HG02678 (cell line): Measurements from ENCODE around the gene NEU3.
"Not testable (repeated sequence)": the region's sequence is repeated elsewhere in the genome, so short reads cannot be mapped to it uniquely, and the experiment has no call there.

Experiments used
- ATAC-seq: cut with Tn5 transposase; IDR thresholded peaks from one replicate; pipeline ENCODE4 v1.9.1; 2021; ENCODE audit warnings: mild to moderate bottlenecking, moderate library complexity; ENCODE audit not compliant: unreplicated experiment

Gene NEU3

DNA sequence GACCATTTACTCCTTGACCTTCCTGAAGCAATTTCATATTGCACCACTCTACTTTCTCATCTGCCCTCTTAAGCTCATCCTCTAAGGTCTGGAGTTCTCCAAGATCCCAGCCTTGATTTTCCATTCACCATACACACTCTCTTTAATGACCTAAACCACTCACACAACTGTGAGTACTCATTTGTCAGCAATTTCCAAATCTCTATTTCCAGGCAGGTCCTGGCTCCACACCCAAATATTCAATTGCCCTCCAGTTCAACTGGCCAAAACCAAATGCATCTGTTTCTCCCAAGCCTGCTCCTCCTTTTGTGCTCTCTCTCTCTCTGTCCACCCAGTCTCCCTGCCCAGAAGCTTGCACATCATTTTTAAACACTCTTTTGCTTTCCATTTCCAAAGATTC lies 39.6 kb downstream of the NEU3 start:
- ATAC-seq = no peak

DNA sequence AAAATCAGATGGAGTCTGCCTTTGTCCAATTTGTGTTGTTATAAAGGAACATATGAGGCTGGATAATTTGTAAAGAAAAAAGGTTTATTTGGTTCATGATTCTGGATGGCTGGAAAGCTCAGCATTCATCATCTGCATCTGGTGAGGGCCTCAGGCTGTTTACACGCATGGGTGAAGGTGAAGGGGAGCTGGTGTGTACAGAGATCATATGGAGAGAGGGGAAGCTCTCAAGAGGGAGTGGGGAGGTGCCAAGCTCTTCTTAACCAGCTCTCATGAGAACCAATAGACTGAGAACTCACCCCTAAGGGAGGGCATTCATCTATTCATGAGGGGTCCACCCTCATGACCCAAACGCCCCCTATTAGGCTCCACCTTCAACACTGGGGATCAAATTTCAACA lies 40.0 kb downstream of the NEU3 start:
- ATAC-seq = no peak

DNA sequence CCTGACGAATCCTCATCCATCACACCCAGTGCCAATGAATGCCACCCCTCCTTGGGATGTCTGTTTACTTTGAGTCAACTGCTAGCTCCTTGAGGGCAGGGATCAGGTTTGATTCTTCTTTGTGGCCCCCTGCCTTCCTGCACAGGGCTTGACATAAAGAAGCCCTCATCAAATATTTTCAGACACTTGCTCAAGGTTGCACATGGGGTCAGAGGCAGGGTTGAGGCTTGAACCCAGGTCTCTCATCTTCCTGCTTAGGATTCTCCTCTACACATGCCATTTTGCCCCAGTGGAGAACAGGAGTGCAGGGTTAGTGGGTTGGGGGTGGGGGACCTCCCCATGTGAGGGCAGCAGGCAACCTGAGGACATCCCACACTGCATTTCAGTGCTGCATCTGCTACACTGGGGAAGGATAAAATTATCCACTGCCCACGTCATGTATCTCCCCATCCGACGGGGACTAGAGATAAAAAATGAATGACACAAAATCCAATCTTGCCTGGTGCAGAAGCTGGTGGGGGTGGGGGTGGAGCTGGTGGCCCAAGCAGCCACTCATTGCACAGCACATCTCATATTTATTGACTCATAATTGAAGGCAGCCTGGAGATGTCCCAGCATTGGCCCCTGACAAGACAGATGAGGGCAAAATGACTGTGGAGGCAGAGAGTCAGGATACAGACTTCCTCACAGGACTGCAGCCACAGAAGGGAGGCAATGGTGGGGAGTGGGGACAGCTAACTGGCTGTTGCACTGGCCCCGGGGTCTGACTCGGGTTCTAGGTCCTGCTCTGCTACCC lies 41.3 kb downstream of the NEU3 start:
- no peak for ATAC-seq

DNA sequence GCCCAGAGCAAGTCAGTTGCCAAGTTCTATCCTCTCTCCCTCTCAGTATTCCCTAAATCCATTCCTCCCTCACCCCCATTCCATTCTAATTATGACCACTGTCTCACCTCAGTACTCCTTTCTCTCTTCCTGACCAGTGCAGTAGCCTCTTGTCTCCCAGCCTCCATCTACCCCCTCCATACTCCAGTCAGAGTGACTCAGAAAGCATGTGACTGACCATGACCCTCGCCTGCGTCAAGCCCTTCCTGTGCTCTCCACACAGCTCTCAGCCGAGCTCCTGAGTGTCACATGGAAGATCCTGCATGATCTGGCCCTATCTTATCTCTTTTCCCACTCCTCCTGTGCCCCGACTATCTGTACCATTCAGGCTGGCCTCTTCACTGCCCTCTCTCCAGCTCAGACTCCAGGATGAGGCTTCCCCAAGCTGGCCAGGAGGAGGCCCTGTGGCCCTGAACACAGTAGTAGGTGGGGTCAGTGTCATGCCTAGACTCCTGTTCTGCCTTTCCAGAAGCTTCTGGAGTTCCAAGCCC lies 42.6 kb downstream of the NEU3 start:
- no peak for ATAC-seq

DNA sequence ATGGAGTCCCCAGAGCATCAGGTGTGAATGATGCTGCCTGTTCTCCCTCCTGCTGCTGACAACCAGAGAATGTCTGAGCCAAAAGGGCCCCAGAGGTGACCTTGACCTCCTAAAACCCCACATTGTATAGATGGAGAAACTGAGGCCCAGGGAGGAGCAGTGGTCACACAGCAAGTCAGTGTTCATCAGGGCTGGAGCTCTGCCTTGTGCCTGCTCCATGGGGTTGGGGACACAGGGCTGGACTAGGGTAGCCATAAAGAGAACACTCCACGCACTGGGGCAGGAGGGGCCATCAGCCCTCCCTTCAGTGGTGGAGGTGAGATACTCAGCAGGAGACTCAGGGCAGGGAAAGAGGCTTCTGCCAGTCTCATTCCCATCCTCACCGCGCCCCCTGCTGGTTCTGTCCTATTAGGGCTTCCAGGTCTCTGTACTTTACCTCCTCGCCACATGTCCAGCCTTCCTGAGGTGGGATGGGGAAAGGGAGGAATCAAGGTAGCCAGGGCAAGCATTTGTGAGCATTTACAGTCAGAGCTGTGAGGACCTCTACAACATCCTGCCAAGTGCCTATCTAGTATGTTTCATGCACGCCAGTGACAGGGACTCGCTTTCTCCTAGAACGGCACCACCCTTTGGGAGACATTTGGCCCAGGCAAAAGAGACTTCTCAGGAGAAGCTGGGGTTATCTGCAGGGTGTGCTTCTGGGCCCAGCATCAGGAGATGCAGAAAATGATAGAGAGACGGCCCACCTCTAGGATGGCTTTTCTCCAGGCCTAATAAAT lies 43.2 kb downstream of the NEU3 start:
- no peak for ATAC-seq

DNA sequence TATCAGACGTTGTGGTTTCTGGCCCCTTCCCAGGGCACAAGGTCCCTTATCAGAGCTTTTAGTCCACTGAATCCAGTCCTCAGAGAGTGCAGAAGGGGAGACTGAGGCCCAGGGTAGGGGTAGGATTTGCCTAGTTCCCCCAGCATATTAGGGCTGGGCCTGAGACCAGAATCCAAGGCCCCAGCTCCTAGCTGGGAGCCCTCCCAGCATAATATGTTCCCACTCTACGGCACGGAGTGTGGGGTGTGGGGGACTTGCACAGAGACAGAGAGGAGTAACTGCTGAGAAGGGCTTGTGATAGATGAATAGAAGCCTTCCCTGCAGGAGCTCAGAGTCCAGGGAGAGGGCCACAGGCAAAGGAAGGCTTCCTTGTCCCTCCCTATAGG lies 43.8 kb downstream of the NEU3 start:
- ATAC-seq = no peak

DNA sequence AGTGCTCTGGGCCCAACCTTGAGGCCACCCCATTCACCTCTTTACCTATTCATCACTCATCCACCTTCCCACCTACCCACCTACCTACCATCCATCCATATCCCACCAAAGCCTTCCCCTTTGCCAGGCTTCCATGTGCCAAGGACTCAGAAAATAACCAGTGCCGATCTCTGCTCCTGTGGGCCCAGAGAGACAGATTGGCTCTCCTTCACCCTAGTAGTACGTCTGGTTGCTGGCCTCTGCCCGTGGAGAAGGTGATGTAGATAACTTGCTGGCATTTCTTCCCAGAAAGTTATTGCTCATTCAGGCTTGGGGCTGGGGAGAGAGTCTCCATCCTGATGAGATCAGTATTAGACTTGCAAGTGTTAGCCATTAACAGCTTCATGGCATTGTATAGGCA lies 45.2 kb downstream of the NEU3 start:
- ATAC-seq = no peak

DNA sequence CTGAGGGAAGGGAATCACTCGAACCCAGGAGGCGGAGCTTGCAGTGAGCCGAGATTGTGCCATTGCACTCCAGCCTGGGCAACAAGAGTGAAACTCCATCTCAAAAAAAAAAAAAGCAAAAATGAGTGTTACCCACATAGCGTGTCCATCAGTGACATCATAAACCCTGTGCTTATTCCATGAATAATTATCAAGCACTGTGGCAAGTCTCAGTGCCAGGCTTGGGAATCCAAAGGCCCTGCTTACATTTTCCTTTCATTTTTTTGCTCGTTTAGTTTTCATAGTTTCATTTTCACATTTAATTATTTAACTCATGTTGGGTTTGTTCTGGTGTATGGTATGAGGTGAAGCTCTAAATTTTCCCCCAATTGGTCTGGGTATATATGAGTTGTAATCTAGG lies 46.5 kb downstream of the NEU3 start:
- no peak for ATAC-seq

DNA sequence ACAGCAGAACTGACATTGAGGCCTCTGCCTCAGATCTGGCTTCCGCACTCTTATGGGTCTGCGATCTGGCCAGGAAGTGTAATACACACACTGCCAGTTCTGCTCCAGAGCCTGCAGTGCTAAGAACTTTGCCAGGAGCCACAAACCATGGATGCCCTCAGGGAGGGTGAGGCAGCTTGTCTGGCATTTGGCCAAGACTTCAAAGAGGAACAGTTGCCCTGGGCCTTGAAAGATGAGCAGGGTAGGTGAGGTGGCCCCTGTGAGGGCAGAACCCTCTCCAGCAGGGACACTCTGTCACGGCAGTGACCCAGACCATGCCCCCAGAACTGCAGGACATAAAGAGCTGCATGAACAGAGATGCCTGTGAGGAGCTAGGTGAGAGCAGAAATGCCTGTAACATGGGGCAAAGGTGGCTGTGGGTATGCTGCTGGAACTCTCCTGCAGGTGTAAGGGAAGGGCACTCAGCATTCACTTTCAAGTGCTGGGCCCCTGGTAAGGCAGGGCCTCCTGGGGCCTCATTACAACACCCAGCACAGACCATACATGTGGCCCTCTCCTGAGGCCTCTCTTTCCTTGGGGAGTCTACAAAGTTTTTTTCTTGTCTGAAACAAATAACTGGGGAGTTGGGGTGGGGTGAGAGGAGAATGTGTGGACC lies 47.3 kb downstream of the NEU3 start:
- no peak for ATAC-seq

DNA sequence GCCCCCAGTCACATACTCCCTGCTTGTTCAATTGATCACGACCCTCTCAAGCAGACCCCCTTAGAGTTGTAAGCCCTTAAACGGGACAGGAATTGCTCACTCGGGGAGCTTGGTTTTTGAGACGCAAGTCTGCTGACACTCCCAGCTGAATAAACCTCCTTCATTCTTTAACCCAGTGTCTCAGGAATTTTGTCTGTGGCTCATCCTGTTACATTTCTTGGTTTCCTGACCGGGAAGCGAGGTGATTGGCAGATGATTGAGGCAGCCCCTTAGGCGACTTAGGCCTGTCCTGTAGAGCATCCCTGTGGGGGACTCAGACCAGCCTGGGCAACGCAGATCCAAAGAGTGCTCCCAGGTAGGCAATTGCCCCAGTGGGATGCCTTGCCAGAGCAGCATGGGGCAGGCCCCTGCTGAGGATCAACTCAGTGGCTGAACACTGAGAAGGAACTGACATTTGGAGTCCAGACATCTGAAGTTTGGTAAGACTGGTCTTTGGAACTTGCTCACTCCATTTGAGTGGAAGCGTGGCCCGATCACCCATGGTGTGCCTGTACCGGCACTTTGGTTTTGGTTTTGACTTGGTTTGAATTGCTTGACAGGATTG lies 51.5 kb downstream of the NEU3 start:
- ATAC-seq = no peak

DNA sequence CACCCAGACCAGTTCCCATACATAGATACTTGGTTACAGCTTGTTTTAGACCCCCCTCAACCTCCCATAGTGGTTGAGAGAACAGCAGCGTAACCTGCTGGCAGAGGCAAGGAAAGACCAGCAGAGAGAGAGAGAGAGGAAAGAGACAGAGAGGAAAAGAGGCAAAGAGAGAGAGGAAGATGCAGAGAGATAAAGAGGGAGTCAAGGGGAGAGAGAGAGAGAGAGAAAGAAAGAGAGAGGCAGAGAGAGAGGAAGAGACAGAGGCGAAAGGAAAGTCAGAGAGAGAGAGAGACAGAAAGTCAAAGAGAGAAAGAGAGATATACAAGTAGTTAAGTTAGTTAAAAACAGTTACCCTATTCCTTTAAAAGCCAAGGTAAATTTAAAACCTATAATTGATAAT lies 52.5 kb downstream of the NEU3 start:
- no peak for ATAC-seq

DNA sequence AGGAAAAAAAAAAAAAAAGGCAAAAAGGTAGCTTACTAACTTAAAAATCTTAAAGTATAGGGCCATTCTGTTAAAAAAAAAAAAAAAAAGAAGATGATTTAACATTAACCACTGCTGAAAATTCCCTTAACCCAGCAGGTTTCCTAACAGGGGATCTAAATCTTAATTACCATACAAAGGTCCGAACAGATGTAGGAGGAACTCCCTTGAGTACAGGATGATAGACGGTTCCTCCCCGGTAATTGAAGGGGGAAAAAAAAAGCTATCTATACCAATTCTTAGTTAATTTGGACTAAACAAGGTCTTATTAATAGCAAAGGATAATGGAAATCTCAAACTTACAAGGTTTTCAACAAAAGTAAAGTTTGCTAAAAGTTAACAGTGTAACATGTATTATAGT lies 53.1 kb downstream of the NEU3 start:
- not testable (repeated sequence) for ATAC-seq

DNA sequence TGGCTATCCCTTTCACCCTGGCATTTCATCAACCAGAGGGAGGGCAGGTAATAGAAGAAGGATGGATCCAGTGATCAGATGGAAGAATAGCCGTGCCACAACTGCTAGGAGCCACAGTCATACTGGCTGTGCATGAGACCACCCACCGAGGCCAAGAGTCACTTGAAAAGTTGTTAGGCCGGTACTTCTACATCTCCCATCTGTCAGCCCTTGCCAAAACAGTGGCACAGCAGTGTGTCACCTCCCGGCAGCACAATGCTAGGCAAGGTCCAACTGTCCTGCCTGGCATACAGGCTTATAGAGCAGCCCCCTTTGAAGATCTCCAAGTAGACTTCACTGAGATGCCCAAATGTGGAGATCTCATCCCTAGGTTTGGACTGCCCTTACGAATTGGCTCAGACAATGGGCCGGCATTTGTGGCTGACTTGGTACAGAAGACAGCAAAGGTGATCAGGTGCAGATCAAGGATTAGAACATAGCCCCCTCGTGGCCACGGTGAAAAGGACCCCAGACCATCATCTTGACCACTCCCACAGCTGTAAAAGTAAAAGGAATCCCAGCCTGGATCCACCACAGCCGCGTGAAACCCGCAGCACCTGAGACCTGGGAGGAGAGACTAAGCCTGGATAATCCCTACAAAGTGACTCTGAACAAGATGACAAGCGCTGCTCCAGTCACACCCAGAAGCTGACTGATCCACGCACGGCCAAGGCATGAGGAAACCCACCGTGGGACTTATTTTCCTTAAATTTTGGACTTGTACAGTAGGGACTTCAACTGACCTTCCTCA lies 55.8 kb downstream of the NEU3 start:
- ATAC-seq = not testable (repeated sequence)

DNA sequence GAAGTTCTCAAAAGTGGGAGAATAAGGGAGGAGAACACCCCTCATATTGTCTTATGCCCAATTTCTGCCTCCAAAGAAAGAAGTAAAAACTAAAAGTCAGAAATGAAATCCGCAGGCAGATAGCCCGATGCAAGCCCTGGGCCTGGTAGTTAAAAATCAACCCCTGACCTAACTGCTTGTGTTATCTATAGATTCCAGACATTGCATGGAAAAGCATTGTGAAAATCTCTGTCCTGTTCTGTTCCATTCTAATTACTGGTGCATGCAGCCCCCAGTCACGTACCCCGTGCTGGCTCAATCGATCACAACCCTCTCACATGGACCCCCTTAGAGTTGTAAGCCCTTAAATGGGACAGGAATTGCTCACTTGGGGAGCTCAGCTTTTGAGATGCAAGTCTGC lies 57.9 kb downstream of the NEU3 start:
- not testable (repeated sequence) for ATAC-seq

DNA sequence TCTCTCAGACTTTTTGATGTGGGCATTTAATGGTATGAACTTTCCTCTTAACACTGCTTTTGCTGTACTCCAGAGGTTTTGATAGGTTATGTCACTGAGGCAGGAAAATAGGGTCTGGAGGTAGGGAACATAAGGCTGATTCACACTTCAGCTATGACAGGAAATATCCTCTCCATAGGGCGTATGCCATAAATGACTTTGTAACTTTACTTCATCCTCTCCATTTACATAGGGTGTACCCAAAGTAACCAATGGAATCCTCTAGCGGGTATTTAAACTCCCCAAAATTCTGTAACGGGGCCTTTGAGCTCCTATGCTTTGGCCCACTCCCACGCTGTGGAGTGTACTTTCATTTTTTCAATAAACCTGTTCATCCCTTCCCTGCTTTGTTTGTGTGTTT lies 58.5 kb downstream of the NEU3 start:
- no peak for ATAC-seq

DNA sequence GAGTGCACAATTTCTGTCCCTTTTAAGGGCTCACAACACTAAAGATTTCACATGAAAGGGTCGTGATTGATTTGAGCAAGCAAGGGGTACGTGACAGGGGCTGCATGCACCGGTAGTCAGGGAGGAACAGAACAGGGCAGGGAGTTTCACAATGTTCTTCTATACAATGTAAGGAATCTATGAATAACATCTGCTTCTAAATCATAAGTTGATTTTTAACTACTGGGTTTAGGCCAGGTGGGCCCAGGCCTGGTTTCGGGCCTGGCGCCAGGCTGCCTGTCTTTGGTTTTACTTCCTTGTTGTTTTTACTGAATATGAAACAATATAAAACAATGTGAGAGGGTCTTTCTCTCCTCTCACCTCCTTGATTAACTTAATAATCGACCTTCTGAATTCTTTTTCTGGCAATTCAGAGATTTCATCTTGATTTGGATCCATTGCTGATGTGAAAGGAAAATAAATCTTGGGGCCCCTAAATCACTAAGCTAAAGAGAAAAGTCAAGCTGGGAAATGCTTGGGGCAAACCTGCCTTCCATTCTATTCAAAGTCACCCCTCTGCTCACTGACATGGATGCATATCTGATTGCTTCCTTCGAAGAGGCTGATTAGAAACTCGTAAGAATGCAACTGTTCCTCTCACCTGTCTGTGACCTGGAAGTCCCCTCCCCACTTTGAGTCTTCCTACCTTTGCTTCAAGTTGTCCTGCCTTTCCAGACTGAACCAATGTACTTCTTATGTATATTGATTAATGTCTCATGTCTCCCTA lies 61.0 kb downstream of the NEU3 start:
- not testable (repeated sequence) for ATAC-seq

DNA sequence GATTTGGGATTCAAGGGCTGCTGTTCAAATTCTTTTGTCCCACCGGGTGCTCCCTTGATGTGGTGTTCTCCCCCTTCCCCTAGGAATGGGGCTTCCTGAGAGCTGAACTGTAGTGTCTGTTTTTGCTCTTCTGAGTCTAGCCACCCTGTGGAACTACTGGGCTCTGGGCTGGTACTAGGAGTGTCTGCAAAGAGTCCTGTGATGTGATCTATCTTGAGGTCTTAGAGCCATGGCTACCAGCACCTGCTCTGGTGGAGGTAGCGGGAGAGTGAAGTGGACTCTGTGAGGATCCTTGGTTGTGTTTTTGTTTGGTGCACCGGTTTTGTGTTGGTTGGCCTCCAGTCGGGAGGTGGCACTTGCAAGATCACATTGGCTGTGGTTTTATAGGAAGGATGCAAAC lies 61.8 kb downstream of the NEU3 start:
- ATAC-seq = no peak

DNA sequence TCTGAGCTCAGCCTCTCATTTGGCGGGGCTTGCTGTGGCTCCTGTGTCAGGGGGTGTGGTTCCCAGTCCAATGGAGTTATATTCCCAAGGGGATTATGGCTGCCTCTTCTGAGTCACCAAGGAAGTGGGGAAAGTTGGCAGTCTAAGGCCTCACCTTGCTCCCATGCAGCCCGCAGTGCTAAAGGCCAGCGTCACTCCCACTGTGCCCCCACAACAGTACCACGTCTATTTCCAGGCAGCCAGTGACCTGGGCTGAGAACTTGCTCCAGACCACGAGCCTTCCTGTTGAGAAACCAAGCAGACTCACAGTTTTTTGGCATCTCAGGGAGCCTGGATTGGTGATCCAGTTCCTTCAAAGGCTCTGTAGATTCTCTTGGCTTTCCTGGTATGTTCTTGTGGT lies 62.3 kb downstream of the NEU3 start:
- ATAC-seq = no peak

DNA sequence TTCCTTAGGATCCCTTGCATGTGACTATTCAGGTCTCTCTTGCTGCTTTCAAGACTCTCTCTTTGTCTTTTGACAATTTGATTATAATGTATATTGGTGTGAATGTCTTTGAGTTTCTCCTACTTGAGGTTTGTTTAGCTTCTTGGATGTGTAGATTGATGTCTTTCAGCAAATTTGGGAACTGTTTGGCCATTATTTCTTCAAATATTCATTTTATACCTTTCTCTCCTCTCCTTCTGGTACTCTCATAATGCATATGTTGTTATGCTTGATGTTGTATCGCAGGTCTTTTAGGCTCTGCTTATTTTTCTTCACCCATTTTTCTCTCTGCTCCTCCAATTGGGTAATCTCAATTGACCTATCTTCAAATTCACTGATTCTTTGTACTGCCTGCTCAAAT lies 63.7 kb downstream of the NEU3 start:
- ATAC-seq = no peak

DNA sequence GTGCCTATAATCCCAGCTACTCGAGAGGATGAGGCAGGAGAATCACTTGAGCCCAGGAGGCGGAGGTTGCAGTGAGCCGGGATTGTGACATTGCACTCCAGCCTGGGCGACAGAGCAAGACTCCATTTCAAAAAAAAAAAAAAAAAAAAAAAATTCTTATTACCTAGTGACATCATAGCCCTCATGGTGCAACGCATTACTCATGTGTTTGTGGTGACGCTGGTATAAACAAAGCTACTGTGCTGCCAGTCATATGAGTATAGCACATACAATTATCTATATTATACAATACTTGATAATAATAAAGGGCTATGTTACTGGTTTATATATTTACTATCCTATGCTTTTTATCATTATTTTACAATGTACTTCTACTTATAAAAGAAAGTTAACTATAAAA lies 66.8 kb downstream of the NEU3 start:
- ATAC-seq = no peak
